GM19193 (cell line): Measurements from ENCODE around the gene HIVEP2.

Experiments used
- POLR2A ChIP-seq: IDR thresholded peaks from 4 replicates; pipeline ENCODE4 v1.6.1; 2011; ENCODE audit not compliant: insufficient read depth, insufficient read length; ENCODE audit errors: extremely low read depth

HIVEP2 gene

GRCh38 chr6:142914369-142914768, 30.6 kb downstream of the HIVEP2 start:
- TF ChIP-seq POLR2A = no peak

- TF ChIP-seq POLR2A = no peak
Measured at GRCh38 chr6:142913511-142914047, 31.4 kb downstream of the HIVEP2 start.

GRCh38 chr6:142913036-142913510, 31.9 kb downstream of the HIVEP2 start:
- no peak for TF ChIP-seq POLR2A

GRCh38 chr6:142912125-142912524, 32.9 kb downstream of the HIVEP2 start:
- TF ChIP-seq POLR2A = no peak

GRCh38 chr6:142911430-142911829, 33.5 kb downstream of the HIVEP2 start:
- TF ChIP-seq POLR2A = no peak

GRCh38 chr6:142909686-142910085, 35.3 kb downstream of the HIVEP2 start:
- no peak for TF ChIP-seq POLR2A

- no peak for TF ChIP-seq POLR2A
Measured at GRCh38 chr6:142908235-142908634, 36.7 kb downstream of the HIVEP2 start.

- no peak for TF ChIP-seq POLR2A
Measured at GRCh38 chr6:142907544-142907943, 37.4 kb downstream of the HIVEP2 start.

- no peak for TF ChIP-seq POLR2A
Measured at GRCh38 chr6:142906945-142907470, 38.0 kb downstream of the HIVEP2 start.

- no peak for TF ChIP-seq POLR2A
Measured at GRCh38 chr6:142903812-142904211, 41.2 kb downstream of the HIVEP2 start.

- TF ChIP-seq POLR2A = no peak
Measured at GRCh38 chr6:142902636-142903053, 42.3 kb downstream of the HIVEP2 start.

- no peak for TF ChIP-seq POLR2A
Measured at GRCh38 chr6:142901611-142902010, 43.4 kb downstream of the HIVEP2 start.

GRCh38 chr6:142900227-142900971, 44.6 kb downstream of the HIVEP2 start:
- no peak for TF ChIP-seq POLR2A

GRCh38 chr6:142898927-142899895, 45.8 kb downstream of the HIVEP2 start:
- no peak for TF ChIP-seq POLR2A

- no peak for TF ChIP-seq POLR2A
Measured at GRCh38 chr6:142897659-142898058, 47.3 kb downstream of the HIVEP2 start.

- no peak for TF ChIP-seq POLR2A
Measured at GRCh38 chr6:142896732-142897131, 48.2 kb downstream of the HIVEP2 start.

GRCh38 chr6:142893088-142893487, 51.9 kb downstream of the HIVEP2 start:
- TF ChIP-seq POLR2A = no peak
